Fibroblast of lung (primary cell): Measurements from ENCODE around the gene AK4.

Experiments
- CTCF ChIP-seq, 2 donors: IDR thresholded peaks in 1 of 2; conservative IDR thresholded peaks in 1 of 2; 1 replicate in 1 of 2; 2 replicates in 1 of 2; pipeline ENCODE4 v1.5.1; 2011 to 2012; ENCODE audit warnings: low read length in 2 of 2, control low read depth in 1 of 2, inconsistent platforms in 1 of 2, low read depth in 1 of 2, mild to moderate bottlenecking in 1 of 2
- EZH2 ChIP-seq: IDR thresholded peaks from 2 replicates; pipeline ENCODE4 v1.5.1; 2012; ENCODE audit warnings: low read length, control low read depth, mild to moderate bottlenecking; ENCODE audit errors: missing control alignments

- TF ChIP-seq EZH2 (no peak), CTCF (conservative IDR thresholded peaks at IDR 0.05 in 1 of 2, IDR thresholded peaks at IDR 0.05 in 1 of 2; ENCODE audit: low read depth in 1 of 2, low read length in 2 of 2) (no peak)
Observed at GRCh38 chr1:65176591-65176990, 28.6 kb downstream of the AK4 start.
